Measurements from ENCODE around the gene ZSWIM4. TPM values are rescaled to one million over a fixed set of nuclear protein-coding genes. Genes with fewer than 3 reads are reported as not detected.

Gene ZSWIM4
- total and polyA plus RNA-seq, 2 experiments from 2014 or later: 13.0 to 29.8 TPM

DNA sequence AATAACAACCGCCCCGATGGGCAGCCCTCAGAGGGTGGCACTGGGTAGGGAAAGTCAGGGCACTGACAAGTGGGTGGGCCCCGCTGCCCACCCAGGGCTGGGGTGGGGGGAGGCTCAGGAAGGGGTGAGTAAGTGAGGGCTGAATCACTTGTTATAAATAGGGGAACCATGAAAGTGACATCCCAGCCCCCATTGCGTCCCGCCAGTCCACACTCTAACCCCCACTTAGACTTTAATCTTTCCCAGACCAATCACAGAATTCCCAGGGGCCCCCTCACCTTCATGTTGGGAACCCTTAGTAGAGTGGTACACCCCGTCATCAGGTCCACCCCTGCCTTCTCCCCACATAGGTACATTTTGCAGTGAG lies 44.7 kb downstream of the ZSWIM4 start:
- DNase-seq (ENCODE audit: low read depth in 1 of 2, low spot score in 1 of 2): no peak
- peaks cover 23% of the 10 kb centered on the region for H3K4me1 ChIP-seq (ENCODE audit: low read depth)
- H3K9me3 ChIP-seq (ENCODE audit: low read depth): no peaks in the 10 kb centered on the region
- TF ChIP-seq, protein P1, sequence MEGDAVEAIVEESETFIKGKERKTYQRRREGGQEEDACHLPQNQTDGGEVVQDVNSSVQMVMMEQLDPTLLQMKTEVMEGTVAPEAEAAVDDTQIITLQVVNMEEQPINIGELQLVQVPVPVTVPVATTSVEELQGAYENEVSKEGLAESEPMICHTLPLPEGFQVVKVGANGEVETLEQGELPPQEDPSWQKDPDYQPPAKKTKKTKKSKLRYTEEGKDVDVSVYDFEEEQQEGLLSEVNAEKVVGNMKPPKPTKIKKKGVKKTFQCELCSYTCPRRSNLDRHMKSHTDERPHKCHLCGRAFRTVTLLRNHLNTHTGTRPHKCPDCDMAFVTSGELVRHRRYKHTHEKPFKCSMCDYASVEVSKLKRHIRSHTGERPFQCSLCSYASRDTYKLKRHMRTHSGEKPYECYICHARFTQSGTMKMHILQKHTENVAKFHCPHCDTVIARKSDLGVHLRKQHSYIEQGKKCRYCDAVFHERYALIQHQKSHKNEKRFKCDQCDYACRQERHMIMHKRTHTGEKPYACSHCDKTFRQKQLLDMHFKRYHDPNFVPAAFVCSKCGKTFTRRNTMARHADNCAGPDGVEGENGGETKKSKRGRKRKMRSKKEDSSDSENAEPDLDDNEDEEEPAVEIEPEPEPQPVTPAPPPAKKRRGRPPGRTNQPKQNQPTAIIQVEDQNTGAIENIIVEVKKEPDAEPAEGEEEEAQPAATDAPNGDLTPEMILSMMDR (IDR thresholded peaks at IDR 0.05; ENCODE audit: low read depth, low read length): no peak
- H3K27ac ChIP-seq: no peak overlapping the region
- H3K27me3 ChIP-seq: no peaks in the 10 kb centered on the region
- no peak overlapping the region for H3K4me3 ChIP-seq
- peaks cover 3% of the 10 kb centered on the region for H3K36me3 ChIP-seq

DNA sequence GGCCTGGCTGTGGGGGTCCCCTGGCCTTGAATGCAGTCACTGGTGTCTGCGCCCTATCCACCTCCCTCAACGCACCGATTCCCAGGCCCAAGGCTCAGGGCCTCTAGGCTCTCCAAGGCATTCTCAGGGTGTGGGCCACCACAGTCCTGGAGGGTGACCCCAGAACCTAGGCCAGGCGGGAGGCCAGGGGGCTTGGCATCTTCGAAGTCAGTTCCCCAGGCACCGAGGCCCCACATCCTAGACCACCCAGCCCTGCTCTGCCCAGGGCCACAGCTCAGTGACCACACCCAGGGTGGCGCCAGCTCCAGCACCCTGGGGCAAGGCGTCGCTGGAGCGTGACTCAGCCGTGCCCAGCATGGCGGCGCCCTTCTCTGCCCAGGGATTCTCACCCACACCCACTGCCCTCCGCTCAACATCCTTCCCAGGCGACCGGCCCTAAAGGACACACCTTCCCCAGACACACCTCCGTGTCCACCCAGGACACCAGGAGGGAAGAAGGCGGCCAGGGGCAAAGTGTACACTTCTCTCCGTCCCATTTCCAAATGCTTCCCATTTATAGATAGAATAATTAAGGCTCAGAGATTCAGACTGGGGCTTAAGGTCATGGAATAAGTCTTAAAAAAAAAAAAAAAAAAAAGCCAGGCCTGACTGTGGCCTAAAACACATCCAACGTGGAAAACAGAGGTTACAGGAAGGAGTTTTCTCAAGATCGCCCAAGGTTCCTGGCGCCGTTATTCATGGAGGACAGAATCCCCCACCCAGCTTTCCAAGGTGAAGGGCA lies 45.3 kb downstream of the ZSWIM4 start:
- DNase-seq (ENCODE audit: low read depth in 1 of 2, low spot score in 1 of 2): peak in 1 of 2 donors; percentile 40
- TF ChIP-seq, protein P1 (IDR thresholded peaks at IDR 0.05; ENCODE audit: low read depth, low read length): no peak
- Histone ChIP-seq H3K4me3 (no peak overlapping the region), H3K36me3 (peaks cover 3% of the 10 kb centered on the region), H3K27me3 (no peaks in the 10 kb centered on the region), H3K27ac (peak overlapping the region; percentile 4), H3K4me1 (ENCODE audit: low read depth) (peaks cover 23% of the 10 kb centered on the region), H3K9me3 (ENCODE audit: low read depth) (no peaks in the 10 kb centered on the region)

DNA sequence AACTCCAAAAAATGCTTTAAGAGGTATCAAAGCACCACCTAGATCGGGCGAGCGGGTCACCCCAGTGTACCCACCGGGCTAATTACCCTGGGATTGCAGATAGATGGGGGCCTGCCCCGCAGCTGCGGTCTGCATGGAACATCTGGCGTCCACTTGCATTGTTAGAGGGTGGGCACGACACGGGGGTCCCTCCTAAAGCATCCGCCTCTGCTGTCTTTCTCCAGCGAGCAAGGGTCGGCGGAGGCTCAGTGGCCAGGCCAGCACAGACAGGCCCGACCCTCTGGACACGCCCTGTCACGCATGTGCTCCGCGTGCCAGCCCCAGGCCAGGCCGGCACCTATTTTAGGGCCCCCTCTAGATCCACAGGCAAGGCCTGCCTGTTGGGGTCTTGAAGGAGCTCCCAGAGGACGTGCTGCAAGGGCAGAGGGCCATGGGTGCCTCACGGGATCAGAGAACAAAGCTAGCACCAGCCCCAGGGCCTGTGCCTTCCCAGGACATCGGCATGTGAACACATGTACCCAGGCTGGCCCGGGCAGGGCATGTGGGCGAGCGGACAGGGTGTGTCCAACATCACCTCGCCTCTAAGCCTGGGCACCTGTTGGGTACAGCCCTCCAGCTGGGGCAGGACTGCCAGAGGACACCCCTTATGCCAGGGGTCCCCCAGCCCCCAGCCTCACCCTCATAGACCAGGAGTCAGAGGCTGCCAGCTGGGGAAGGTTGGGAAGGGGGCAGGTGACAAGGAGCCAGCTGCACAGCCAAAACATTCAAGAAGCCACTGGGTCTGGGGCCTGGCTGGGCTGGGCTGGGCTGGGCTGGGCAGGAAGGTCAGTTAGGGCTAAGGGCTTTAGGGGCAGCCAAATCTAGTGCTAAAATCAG lies 46.1 kb downstream of the ZSWIM4 start:
- peak in 1 of 2 donors; percentile 45 for DNase-seq (ENCODE audit: low read depth in 1 of 2, low spot score in 1 of 2)
- peak overlapping the region; percentile 94 for H3K4me3 ChIP-seq
- peak overlapping the region; percentile 90 for H3K27ac ChIP-seq
- TF ChIP-seq, protein P1 (IDR thresholded peaks at IDR 0.05; ENCODE audit: low read depth, low read length): no peak
- no peaks in the 10 kb centered on the region for H3K9me3 ChIP-seq (ENCODE audit: low read depth)
- no peaks in the 10 kb centered on the region for H3K36me3 ChIP-seq
- H3K27me3 ChIP-seq: no peaks in the 10 kb centered on the region
- peaks cover 26% of the 10 kb centered on the region for H3K4me1 ChIP-seq (ENCODE audit: low read depth)

DNA sequence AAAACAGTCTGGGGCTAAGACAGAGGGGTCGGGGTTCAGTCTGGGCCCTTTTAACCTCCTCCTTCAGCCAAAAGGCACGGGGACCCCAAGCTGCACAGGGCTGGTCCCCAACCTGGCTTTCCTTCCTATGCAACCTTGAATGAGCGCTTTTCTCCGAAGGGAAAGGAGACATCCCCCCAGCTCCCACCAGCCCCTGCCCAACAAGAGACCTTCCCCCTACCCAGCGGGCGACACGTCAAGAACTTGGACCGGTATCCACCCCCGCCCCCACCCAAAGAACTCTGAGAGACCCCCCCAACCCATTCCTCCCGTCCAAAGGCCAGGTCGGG lies 46.7 kb downstream of the ZSWIM4 start:
- TF ChIP-seq, protein P1 (IDR thresholded peaks at IDR 0.05; ENCODE audit: low read depth, low read length): no peak

DNA sequence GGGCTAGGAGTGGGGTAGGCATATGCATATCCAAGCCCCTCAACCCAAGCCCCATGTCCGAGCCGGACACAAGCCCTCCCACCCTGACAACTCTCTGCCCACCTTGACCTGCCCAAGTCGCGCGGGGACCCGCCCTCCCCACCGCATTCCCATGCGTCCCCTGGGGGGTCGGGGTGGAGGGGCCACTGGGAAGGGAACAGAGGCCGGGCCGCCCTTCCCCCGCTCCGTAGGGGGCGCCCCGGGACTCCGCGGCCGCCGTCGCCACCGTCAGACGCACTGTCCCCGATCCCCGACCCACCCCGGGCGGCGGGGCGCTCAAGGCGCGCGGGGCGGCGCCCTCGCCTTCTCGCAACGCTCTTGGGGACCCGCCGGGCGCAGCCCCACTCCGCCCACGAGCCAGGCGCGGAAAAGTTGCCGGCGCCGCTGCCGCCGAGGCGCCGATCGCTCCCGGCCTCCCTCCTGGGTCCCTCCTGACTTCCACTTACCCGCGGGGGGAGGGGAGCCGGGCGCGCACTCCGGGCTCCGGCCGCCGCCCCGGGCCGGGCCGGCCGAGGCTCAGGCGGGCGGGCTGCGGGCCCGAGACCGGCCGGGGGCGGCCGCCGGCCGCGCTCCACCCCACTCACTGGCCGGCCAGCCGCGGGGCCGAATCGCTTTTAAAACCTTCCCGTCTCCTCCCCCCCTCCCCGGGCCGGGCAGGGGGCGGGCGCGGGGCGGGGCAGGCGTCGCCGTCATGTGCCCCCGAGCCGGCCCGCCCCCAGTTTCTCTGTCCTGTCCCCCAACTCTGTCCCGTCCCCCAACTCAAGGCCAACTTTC lies 47.3 kb downstream of the ZSWIM4 start:
- no peaks in the 10 kb centered on the region for H3K9me3 ChIP-seq (ENCODE audit: low read depth)
- H3K4me3 ChIP-seq: peak overlapping the region; percentile 94
- H3K36me3 ChIP-seq: no peaks in the 10 kb centered on the region
- DNase-seq (ENCODE audit: low read depth in 1 of 2, low spot score in 1 of 2): peak; percentile 72 to 84
- H3K4me1 ChIP-seq (ENCODE audit: low read depth): peaks cover 34% of the 10 kb centered on the region
- no peaks in the 10 kb centered on the region for H3K27me3 ChIP-seq
- peak overlapping the region; percentile 90 for H3K27ac ChIP-seq
- TF ChIP-seq, protein P1 (IDR thresholded peaks at IDR 0.05; ENCODE audit: low read depth, low read length): no peak

More for the DNA sequence above, 46.7 kb downstream of the ZSWIM4 start:
- no peak for DNase-seq (ENCODE audit: low read depth in 1 of 2, low spot score in 1 of 2)
- no peaks in the 10 kb centered on the region for H3K36me3 ChIP-seq
- H3K9me3 ChIP-seq (ENCODE audit: low read depth): no peaks in the 10 kb centered on the region
- H3K27me3 ChIP-seq: no peaks in the 10 kb centered on the region
- H3K27ac ChIP-seq: peak overlapping the region; percentile 90
- peak overlapping the region; percentile 94 for H3K4me3 ChIP-seq
- peaks cover 32% of the 10 kb centered on the region for H3K4me1 ChIP-seq (ENCODE audit: low read depth)
